GM23338 (cell line): ENCODE results near the gene NLK. TPM values are rescaled to one million over a fixed set of nuclear protein-coding genes. Genes with fewer than 3 reads are reported as not detected.

Source experiments
- ATAC-seq: fragments of 200-7000 bp; cut with Tn5 transposase; 3 replicates; pipeline ENCODE4 v1.9.1; 2020
- DNase-seq: peaks from one replicate; pipeline ENCODE4 v3.0.0-alpha.2; 2015; ENCODE audit warnings: low spot score
- H2AFZ ChIP-seq: fragments of 200-600 bp; sonication (generic); 2 replicates; pipeline ENCODE4 v1.8.0; 2016; ENCODE audit warnings: antibody characterized with exemption, mild to moderate bottlenecking, moderate library complexity
- H3F3A ChIP-seq: fragments of 200-600 bp; sonication (generic); replicated peaks from 2 replicates; pipeline ENCODE4 v1.8.0; 2017; ENCODE audit warnings: antibody characterized with exemption, mixed run types, low read depth
- H3K27ac ChIP-seq: fragments of 200-600 bp; sonication (generic); 2 replicates; pipeline ENCODE4 v1.6.1; 2016; ENCODE audit warnings: low read depth
- H3K27me3 ChIP-seq: fragments of 200-600 bp; sonication (generic); 2 replicates; pipeline ENCODE4 v1.8.0; 2016; ENCODE audit warnings: mild to moderate bottlenecking, mixed run types, moderate library complexity; ENCODE audit not compliant: insufficient read depth
- H3K36me3 ChIP-seq: fragments of 200-600 bp; sonication (generic); 2 replicates; pipeline ENCODE4 v1.8.0; 2016; ENCODE audit warnings: mild to moderate bottlenecking; ENCODE audit not compliant: insufficient read depth
- H3K4me1 ChIP-seq: fragments of 200-600 bp; sonication (generic); 2 replicates; pipeline ENCODE4 v1.8.0; 2016; ENCODE audit warnings: mild to moderate bottlenecking, moderate library complexity; ENCODE audit not compliant: insufficient read depth
- H3K4me2 ChIP-seq: fragments of 200-600 bp; sonication (generic); 2 replicates; pipeline ENCODE4 v1.7.1; 2017; ENCODE audit warnings: mixed run types
- H3K4me3 ChIP-seq: fragments of 200-600 bp; sonication (generic); 2 replicates; pipeline ENCODE4 v1.6.1; 2016; ENCODE audit warnings: mixed run types
- H3K79me2 ChIP-seq: fragments of 200-600 bp; sonication (generic); replicated peaks from 2 replicates; pipeline ENCODE4 v1.8.0; 2017; ENCODE audit warnings: mild to moderate bottlenecking; ENCODE audit not compliant: insufficient read depth
- H3K9me2 ChIP-seq: fragments of 200-600 bp; sonication (generic); 2 replicates; pipeline ENCODE4 v1.8.0; 2017; ENCODE audit not compliant: insufficient read depth
- H4K20me1 ChIP-seq: fragments of 200-600 bp; sonication (generic); replicated peaks from 2 replicates; pipeline ENCODE4 v1.8.0; 2017; ENCODE audit warnings: mild to moderate bottlenecking; ENCODE audit not compliant: insufficient read depth
- H3K27ac Mint-ChIP-seq: 2 replicates; pipeline ENCODE4 v1.8.0; 2020; ENCODE audit warnings: inconsistent platforms, mild to moderate bottlenecking, moderate library complexity, mixed read lengths
- H3K27me3 Mint-ChIP-seq: 3 replicates; pipeline ENCODE4 v1.8.0; 2022; ENCODE audit warnings: low read depth, mild to moderate bottlenecking, moderate library complexity, mixed read lengths, inconsistent platforms; ENCODE audit not compliant: insufficient read depth, poor library complexity
- H3K36me3 Mint-ChIP-seq: 3 replicates; pipeline ENCODE4 v1.8.0; 2021; ENCODE audit warnings: low read depth, mild to moderate bottlenecking, inconsistent platforms, moderate library complexity, mixed read lengths
- H3K4me1 Mint-ChIP-seq: 3 replicates; pipeline ENCODE4 v1.8.0; 2020; ENCODE audit warnings: mild to moderate bottlenecking, inconsistent platforms, mixed read lengths
- H3K4me3 Mint-ChIP-seq: 3 replicates; pipeline ENCODE4 v1.8.0; 2021; ENCODE audit warnings: moderate library complexity, mild to moderate bottlenecking, inconsistent platforms, mixed read lengths
- H3K9me3 Mint-ChIP-seq: 3 replicates; pipeline ENCODE4 v1.8.0; 2020; ENCODE audit warnings: moderate library complexity, mild to moderate bottlenecking, inconsistent platforms, mixed read lengths
- CREB1 ChIP-seq: fragments of 250-450 bp; sonication (Bioruptor Pico); IDR thresholded peaks from 2 replicates; pipeline ENCODE4 v1.5.0; 2020; ENCODE audit warnings: low read depth, mild to moderate bottlenecking, moderate library complexity
- CTCF ChIP-seq, 2 experiments: fragments of 200-600 bp in 1 of 2; sonication (generic) in 1 of 2; conservative IDR thresholded peaks; 2 replicates each; pipeline versions ENCODE4 v1.5.1 to v1.6.1; 2016 to 2017; ENCODE audit warnings: antibody characterized with exemption in 2 of 2, low read depth in 2 of 2, mild to moderate bottlenecking in 2 of 2, moderate library complexity in 1 of 2
- ETS1 ChIP-seq: IDR thresholded peaks from 2 replicates; pipeline ENCODE4 v1.6.1; 2016; ENCODE audit warnings: antibody characterized with exemption
- EZH2 ChIP-seq: fragments of 200-600 bp; sonication (generic); IDR thresholded peaks from one replicate; pipeline ENCODE4 v1.8.0; 2017; ENCODE audit warnings: antibody characterized with exemption, mild to moderate bottlenecking, low read depth; ENCODE audit not compliant: unreplicated experiment
- EZH2phosphoT487 ChIP-seq: fragments of 200-600 bp; sonication (generic); IDR thresholded peaks from one replicate; pipeline ENCODE4 v1.8.1; 2018; ENCODE audit warnings: antibody characterized with exemption; ENCODE audit not compliant: unreplicated experiment
- JUNB ChIP-seq: IDR thresholded peaks from one replicate; pipeline ENCODE4 v1.6.1; 2016; ENCODE audit warnings: antibody characterized with exemption; ENCODE audit not compliant: unreplicated experiment
- NANOG ChIP-seq: IDR thresholded peaks from 2 replicates; pipeline ENCODE4 v1.6.1; 2016; ENCODE audit warnings: antibody characterized with exemption, borderline replicate concordance
- POLR2AphosphoS5 ChIP-seq: IDR thresholded peaks from 2 replicates; pipeline ENCODE4 v1.6.1; 2016; ENCODE audit warnings: antibody characterized with exemption, low read depth
- REST ChIP-seq: IDR thresholded peaks from one replicate; pipeline ENCODE4 v1.6.1; 2018; ENCODE audit warnings: antibody characterized with exemption; ENCODE audit not compliant: unreplicated experiment
- STAT1 ChIP-seq: IDR thresholded peaks from one replicate; pipeline ENCODE4 v1.6.1; 2016; ENCODE audit warnings: antibody characterized with exemption; ENCODE audit not compliant: unreplicated experiment
- ZNF114 ChIP-seq: fragments of 250-450 bp; sonication (Bioruptor Pico); IDR thresholded peaks from 2 replicates; pipeline ENCODE4 v1.5.0; 2020; ENCODE audit warnings: mild to moderate bottlenecking, moderate library complexity
- ZNF331 ChIP-seq: fragments of 250-450 bp; sonication (Bioruptor Pico); IDR thresholded peaks from 2 replicates; pipeline ENCODE4 v1.5.0; 2020; ENCODE audit warnings: low read depth, mild to moderate bottlenecking, moderate library complexity
- ZNF462 ChIP-seq: fragments of 250-450 bp; sonication (Bioruptor Pico); IDR thresholded peaks from 2 replicates; pipeline ENCODE4 v1.5.0; 2020; ENCODE audit warnings: mild to moderate bottlenecking, moderate library complexity
- polyA plus RNA-seq: library from polyadenylated mRNA; unstranded; fragments of >200 nt; fragmentation: Nextera tagmentation; extraction: Ambion mirVana; gene quantifications from 2 replicates; pipeline ENCODE4 v1.2.1, GENCODE V29; 2016
- total RNA-seq: library from RNA; depleted of rRNA; stranded (reverse); fragments of >200 nt; shearing (Covaris generic); gene quantifications from 2 replicates; pipeline ENCODE4 v1.2.3, GENCODE V29; 2014

The NLK gene
- total and polyA plus RNA-seq, 2 experiments from 2014 or later, result 34.7 to 78.5 TPM

- DNase-seq (no peak), ATAC-seq (no peak)
- no peaks in the 10 kb centered on the region for H3K27me3 ChIP-seq
- H3K9me2 ChIP-seq, result peaks cover 6% of the 10 kb centered on the region; the same call in 1 of the 2 replicates
- Mint-ChIP-seq H3K9me3 (peaks cover 16% of the 10 kb centered on the region), H3K27me3 (peaks cover 5% of the 10 kb centered on the region), H3K4me1 (no peaks in the 10 kb centered on the region; the same call in 2 of the 3 replicates), H3K4me3 (no peak overlapping the region), H3K36me3 (peaks cover 9% of the 10 kb centered on the region), H3K27ac (no peak overlapping the region)
- H3K4me1 ChIP-seq, result no peaks in the 10 kb centered on the region
- H4K20me1 ChIP-seq, result no peaks in the 10 kb centered on the region
- H3K79me2 ChIP-seq, result no peaks in the 10 kb centered on the region
- no peak overlapping the region for H3K4me3 ChIP-seq
- no peak overlapping the region for H3K4me2 ChIP-seq
- TF ChIP-seq POLR2AphosphoS5 (no peak), ZNF462 (CRISPR knock-in tag) (no peak), JUNB (no peak), ETS1 (no peak), ZNF114 (CRISPR knock-in tag) (no peak), CREB1 (CRISPR knock-in tag) (no peak), CTCF (conservative IDR thresholded peaks at IDR 0.05; ENCODE audit: low read depth in 2 of 2) (no peak), REST (no peak), ZNF331 (CRISPR knock-in tag) (no peak), EZH2phosphoT487 (no peak), EZH2 (no peak), NANOG (no peak), STAT1 (no peak)
- H3K36me3 ChIP-seq, result no peaks in the 10 kb centered on the region
- no peak overlapping the region for H3K27ac ChIP-seq
- no peaks in the 10 kb centered on the region for H3F3A ChIP-seq
- no peak overlapping the region for H2AFZ ChIP-seq
Observed at GRCh38 chr17:28216052-28216451, 173.6 kb downstream of the NLK start.
